OCI-LY7 (cell line): Measurements from ENCODE around the gene GALNT17. TPM values are rescaled to one million over a fixed set of nuclear protein-coding genes. Genes with fewer than 3 reads are reported as not detected.
"Not testable (repeated sequence)": the region's sequence is repeated elsewhere in the genome, so short reads cannot be mapped to it uniquely, and the experiment has no call there.

Experiments
- BruUV-seq: library from RNA; stranded (reverse); fragments of 400-500 nt; replicated peaks from 2 replicates; lab custom pipeline; 2021; lab: Mats Ljungman, UMichigan
- CTCF ChIA-PET: fragments of 300-600 bp; sonication (Branson Sonifier 250); formaldehyde crosslinking; loops from one replicate; lab custom pipeline; 2022; ENCODE audit warnings: antibody characterized with exemption; ENCODE audit not compliant: unreplicated experiment; lab: Charles Lee
- POLR2A ChIA-PET: fragments of 300-600 bp; sonication (Branson Sonifier 250); formaldehyde crosslinking; loops from one replicate; lab custom pipeline; 2022; ENCODE audit warnings: antibody characterized with exemption; lab: Charles Lee
- DNase-seq: peaks from one replicate; pipeline ENCODE4 v3.0.0-alpha.2; 2015; ENCODE audit warnings: low spot score
- H2AFZ ChIP-seq: fragments of 200-600 bp; sonication (generic), shearing (Covaris generic); 2 replicates; pipeline ENCODE4 v1.6.1; 2014; ENCODE audit warnings: mild to moderate bottlenecking, antibody characterized with exemption, low read length, moderate library complexity
- H3K27ac ChIP-seq: fragments of 200-600 bp; sonication (generic); 2 replicates; pipeline ENCODE4 v1.5.1; 2014; ENCODE audit warnings: mixed run types, low read depth, mild to moderate bottlenecking, moderate library complexity, low read length, inconsistent platforms; ENCODE audit not compliant: poor library complexity, severe bottlenecking
- H3K36me3 ChIP-seq: fragments of 200-600 bp; sonication (generic); 2 replicates; pipeline ENCODE4 v1.6.1; 2014; ENCODE audit warnings: mild to moderate bottlenecking, antibody characterized with exemption, low read length, moderate library complexity, mixed read lengths; ENCODE audit not compliant: insufficient read depth
- H3K4me1 ChIP-seq: fragments of 200-600 bp; sonication (generic); 2 replicates; pipeline ENCODE4 v1.5.1; 2014; ENCODE audit warnings: mild to moderate bottlenecking, low read length; ENCODE audit not compliant: insufficient read depth, poor library complexity, severe bottlenecking
- H3K4me2 ChIP-seq: fragments of 200-600 bp; sonication (generic); 2 replicates; pipeline ENCODE4 v1.6.1; 2014; ENCODE audit warnings: mild to moderate bottlenecking, low read length
- H3K4me3 ChIP-seq: fragments of 200-600 bp; sonication (generic); 2 replicates; pipeline ENCODE4 v1.5.1; 2014; ENCODE audit warnings: mild to moderate bottlenecking, low read depth, low read length; ENCODE audit not compliant: poor library complexity, severe bottlenecking
- H3K79me2 ChIP-seq: fragments of 200-600 bp; sonication (generic); 2 replicates; pipeline ENCODE4 v1.6.1; 2016; ENCODE audit warnings: low read depth, mild to moderate bottlenecking, low read length, moderate library complexity, mixed read lengths; ENCODE audit not compliant: insufficient read depth
- H3K9me2 ChIP-seq: fragments of 200-600 bp; sonication (generic); 2 replicates; pipeline ENCODE4 v1.6.1; 2016; ENCODE audit warnings: mild to moderate bottlenecking, low read length, mixed read lengths; ENCODE audit not compliant: insufficient read depth
- H3K9me3 ChIP-seq: fragments of 200-600 bp; sonication (generic); 2 replicates; pipeline ENCODE4 v1.6.1; 2014; ENCODE audit warnings: mild to moderate bottlenecking, mixed run types, low read length, mixed read lengths
- H4K20me1 ChIP-seq: fragments of 200-600 bp; sonication (generic); 2 replicates; pipeline ENCODE4 v1.6.1; 2014; ENCODE audit warnings: mild to moderate bottlenecking, antibody characterized with exemption, low read length, moderate library complexity, mixed read lengths; ENCODE audit not compliant: insufficient read depth
- EZH2phosphoT487 ChIP-seq: fragments of 200-600 bp; sonication (generic); IDR thresholded peaks from 2 replicates; pipeline ENCODE4 v1.6.1; 2018; ENCODE audit warnings: low read depth, borderline replicate concordance, mild to moderate bottlenecking, mixed run types, antibody characterized with exemption, low read length, moderate library complexity, mixed read lengths
- intact Hi-C: fragments of 100-400 bp; cut with micrococcal nuclease; formaldehyde crosslinking; loops from one replicate; pipeline ENCODE4 v1.10.0; 2022; ENCODE audit not compliant: unreplicated experiment
- total RNA-seq, 2 experiments: library from RNA; depleted of rRNA in 1 of 2; stranded (reverse); fragments of >200 nt in 1 of 2; shearing (Covaris generic) in 1 of 2; gene quantifications; 2 replicates each; pipeline ENCODE4 v1.2.3, GENCODE V29; 2014 to 2022
- TF ChIP-seq, protein P1 (sequence below): fragments of 200-600 bp; sonication (generic); conservative IDR thresholded peaks from 2 replicates; pipeline ENCODE4 v1.5.1; 2014; ENCODE audit warnings: mild to moderate bottlenecking, antibody characterized with exemption, low read length, moderate library complexity, mixed read lengths

The GALNT17 gene
- total RNA-seq, 2 experiments from 2014 or later, result not detected

DNA sequence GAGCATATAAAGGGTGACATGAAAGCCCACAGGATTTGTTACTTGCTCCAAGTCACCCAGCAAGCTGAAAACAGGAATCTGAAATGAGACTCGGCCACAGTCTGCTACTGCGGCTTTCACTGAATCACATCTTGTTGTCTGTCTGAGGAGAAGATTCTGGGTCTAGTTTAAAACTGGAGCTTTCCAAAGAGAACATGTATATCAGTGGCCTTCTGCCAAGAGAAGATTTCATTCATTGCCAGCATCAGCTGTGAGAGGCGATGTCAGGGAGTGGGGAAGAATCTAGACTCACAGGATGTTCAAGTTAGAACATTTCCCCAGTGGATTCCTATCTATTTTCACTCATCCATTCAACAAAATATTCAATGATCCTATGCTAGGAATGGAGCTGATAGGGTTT, 122.8 kb downstream of the GALNT17 start:
- Histone ChIP-seq H3K9me2 (no peaks in the 10 kb centered on the region), H4K20me1 (no peaks in the 10 kb centered on the region), H3K9me3 (no peaks in the 10 kb centered on the region), H2AFZ (no peak overlapping the region), H3K4me1 (no peaks in the 10 kb centered on the region), H3K36me3 (no peaks in the 10 kb centered on the region), H3K4me3 (no peak overlapping the region), H3K79me2 (no peaks in the 10 kb centered on the region), H3K4me2 (no peak overlapping the region), H3K27ac (no peak overlapping the region)
- no peak for DNase-seq
- ChIA-PET CTCF (no interaction called here), POLR2A (no interaction called here)
- BruUV-seq, result no TSS peak
- TF ChIP-seq, protein P1, sequence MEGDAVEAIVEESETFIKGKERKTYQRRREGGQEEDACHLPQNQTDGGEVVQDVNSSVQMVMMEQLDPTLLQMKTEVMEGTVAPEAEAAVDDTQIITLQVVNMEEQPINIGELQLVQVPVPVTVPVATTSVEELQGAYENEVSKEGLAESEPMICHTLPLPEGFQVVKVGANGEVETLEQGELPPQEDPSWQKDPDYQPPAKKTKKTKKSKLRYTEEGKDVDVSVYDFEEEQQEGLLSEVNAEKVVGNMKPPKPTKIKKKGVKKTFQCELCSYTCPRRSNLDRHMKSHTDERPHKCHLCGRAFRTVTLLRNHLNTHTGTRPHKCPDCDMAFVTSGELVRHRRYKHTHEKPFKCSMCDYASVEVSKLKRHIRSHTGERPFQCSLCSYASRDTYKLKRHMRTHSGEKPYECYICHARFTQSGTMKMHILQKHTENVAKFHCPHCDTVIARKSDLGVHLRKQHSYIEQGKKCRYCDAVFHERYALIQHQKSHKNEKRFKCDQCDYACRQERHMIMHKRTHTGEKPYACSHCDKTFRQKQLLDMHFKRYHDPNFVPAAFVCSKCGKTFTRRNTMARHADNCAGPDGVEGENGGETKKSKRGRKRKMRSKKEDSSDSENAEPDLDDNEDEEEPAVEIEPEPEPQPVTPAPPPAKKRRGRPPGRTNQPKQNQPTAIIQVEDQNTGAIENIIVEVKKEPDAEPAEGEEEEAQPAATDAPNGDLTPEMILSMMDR, result no peak
- no peak for TF ChIP-seq EZH2phosphoT487
- intact Hi-C loops, result no loop called here

DNA sequence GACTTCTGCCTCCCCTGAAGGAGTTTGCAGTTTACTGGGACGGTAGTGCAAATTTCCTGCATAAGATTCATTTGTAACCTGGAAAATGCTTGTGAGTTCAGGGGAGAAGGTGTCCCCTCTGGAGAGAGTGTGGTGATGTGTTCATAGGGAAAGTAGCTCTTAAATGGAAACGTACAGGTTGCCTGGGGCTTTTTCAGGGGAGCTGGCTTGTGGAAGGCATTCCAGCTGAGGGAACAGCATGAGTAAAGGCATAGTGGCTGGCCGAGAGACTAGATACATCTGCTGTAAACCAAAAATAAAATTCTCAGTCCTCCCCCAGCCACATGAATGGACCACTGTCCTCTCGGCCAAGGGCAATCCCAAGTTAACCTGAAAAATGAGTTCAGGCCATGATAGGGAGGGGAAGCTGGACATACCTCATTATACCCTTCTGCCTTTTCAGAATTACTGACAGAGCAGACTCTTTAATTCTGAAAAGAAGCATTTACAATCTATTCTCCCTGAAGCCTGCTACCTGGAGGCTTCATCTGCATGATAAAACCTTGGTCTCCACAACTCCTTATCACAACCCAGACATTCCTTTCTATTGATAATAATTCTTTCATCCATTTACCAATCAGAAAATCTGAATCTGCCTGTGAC, 123.7 kb downstream of the GALNT17 start:
- Histone ChIP-seq H4K20me1 (no peaks in the 10 kb centered on the region), H3K4me3 (no peak overlapping the region), H3K36me3 (no peaks in the 10 kb centered on the region), H3K9me3 (no peaks in the 10 kb centered on the region), H3K9me2 (no peaks in the 10 kb centered on the region), H3K79me2 (no peaks in the 10 kb centered on the region), H3K4me1 (no peaks in the 10 kb centered on the region), H2AFZ (no peak overlapping the region), H3K27ac (no peak overlapping the region), H3K4me2 (no peak overlapping the region)
- DNase-seq, result no peak
- CTCF ChIA-PET, result no interaction called here
- no TSS peak for BruUV-seq
- POLR2A ChIA-PET, result interaction anchor here (0.7 kb wide), 1 partner anchor 80 kb away, joined by 3 read pairs; no protein-coding TSS in a partner anchor
- no peak for TF ChIP-seq EZH2phosphoT487
- TF ChIP-seq, protein P1, result no peak
- intact Hi-C loops, result no loop called here

DNA sequence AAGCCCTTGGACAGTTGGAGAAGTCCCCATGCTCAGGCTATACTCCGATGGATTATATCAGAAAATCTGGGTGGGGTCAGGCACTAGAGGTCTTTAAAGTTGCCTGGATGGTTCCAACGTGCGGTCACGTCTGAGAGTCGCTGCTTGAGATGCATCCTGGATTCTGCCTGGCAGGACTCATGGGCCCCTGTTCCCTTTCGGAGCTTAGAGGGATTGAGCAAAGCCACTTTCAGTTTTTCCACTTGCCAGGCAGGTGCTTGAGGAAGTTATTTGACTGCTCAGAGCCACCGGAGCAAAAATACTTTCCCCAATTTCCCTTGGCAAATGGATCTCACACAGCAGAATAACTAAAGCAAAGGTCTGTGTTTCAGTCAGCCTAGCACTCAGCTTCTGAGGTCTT, 129.1 kb downstream of the GALNT17 start:
- BruUV-seq, result no TSS peak
- Histone ChIP-seq H3K4me2 (no peak overlapping the region), H3K79me2 (no peaks in the 10 kb centered on the region), H3K9me2 (no peaks in the 10 kb centered on the region), H3K36me3 (no peaks in the 10 kb centered on the region), H2AFZ (no peak overlapping the region), H3K27ac (no peak overlapping the region), H3K9me3 (no peaks in the 10 kb centered on the region), H4K20me1 (no peaks in the 10 kb centered on the region), H3K4me1 (no peaks in the 10 kb centered on the region), H3K4me3 (no peak overlapping the region)
- intact Hi-C loops, result no loop called here
- no peak for DNase-seq
- ChIA-PET CTCF (no interaction called here), POLR2A (no interaction called here)
- TF ChIP-seq, protein P1, result no peak
- TF ChIP-seq EZH2phosphoT487, result no peak

DNA sequence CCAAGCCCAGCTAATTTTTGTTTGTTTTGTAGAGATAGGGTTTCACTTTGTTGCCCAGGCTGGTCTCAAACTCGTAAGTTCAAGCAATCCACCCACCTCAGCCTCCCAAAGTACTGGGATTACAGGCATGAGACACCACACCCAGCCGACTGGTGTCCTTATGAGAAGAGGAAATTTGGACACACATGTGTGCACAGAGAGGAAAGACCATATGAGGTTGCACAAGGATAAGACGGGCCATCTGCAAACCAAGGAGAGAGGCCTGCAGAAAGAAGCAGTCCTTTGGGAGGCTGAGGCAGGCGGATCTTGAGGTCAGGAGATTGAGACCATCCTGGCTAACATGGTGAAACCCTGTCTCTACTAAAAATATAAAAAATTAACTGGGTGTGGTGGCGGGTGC, 130.9 kb downstream of the GALNT17 start:
- H3K27ac ChIP-seq, H3K36me3 ChIP-seq, H4K20me1 ChIP-seq, intact Hi-C loops, H3K4me2 ChIP-seq, H3K9me2 ChIP-seq, CTCF ChIA-PET, H2AFZ ChIP-seq, H3K4me3 ChIP-seq, DNase-seq, H3K4me1 ChIP-seq, H3K9me3 ChIP-seq, BruUV-seq, H3K79me2 ChIP-seq: not testable (repeated sequence)
- POLR2A ChIA-PET, result interaction anchor here (0.6 kb wide), 1 partner anchor 62 kb away, joined by 3 read pairs; no protein-coding TSS in a partner anchor
